WI38 (cell line): ENCODE results near the gene CSF2RB.
A peak's percentile ranks its signal among the peaks of the same experiment; 100 is the strongest.

Source experiments
- H3K4me3 ChIP-seq: 2 replicates; pipeline ENCODE4 v1.5.1; 2011; ENCODE audit warnings: low read depth, mild to moderate bottlenecking, control low read depth, low read length
- CTCF ChIP-seq: IDR thresholded peaks from 2 replicates; pipeline ENCODE4 v1.5.1; 2012; ENCODE audit warnings: low read depth, mild to moderate bottlenecking, control low read depth, low read length

The CSF2RB gene

GRCh38 chr22:36968249-36968964, 55.0 kb downstream of the CSF2RB start:
- H3K4me3 ChIP-seq, result no peak overlapping the region
- no peak for TF ChIP-seq CTCF

- no peak for TF ChIP-seq CTCF
- H3K4me3 ChIP-seq, result no peak overlapping the region
Measured at GRCh38 chr22:36971341-36972125, 58.1 kb downstream of the CSF2RB start.

GRCh38 chr22:36976606-36977005, 63.2 kb downstream of the CSF2RB start:
- no peak overlapping the region for H3K4me3 ChIP-seq
- no peak for TF ChIP-seq CTCF

- peak; percentile 22; the same call in 1 of the 2 replicates for TF ChIP-seq CTCF
- H3K4me3 ChIP-seq, result peak overlapping the region; percentile 54
Measured at GRCh38 chr22:36977401-36977861, 64.0 kb downstream of the CSF2RB start.

GRCh38 chr22:36977947-36978660, 64.7 kb downstream of the CSF2RB start:
- peak; percentile 91 for TF ChIP-seq CTCF
- H3K4me3 ChIP-seq, result peak overlapping the region; percentile 54

- no peak overlapping the region for H3K4me3 ChIP-seq
- TF ChIP-seq CTCF, result no peak
Measured at GRCh38 chr22:36979016-36979910, 65.8 kb downstream of the CSF2RB start.
